Measurements from ENCODE around the gene PPP1R11.
A peak's percentile ranks its signal among the peaks of the same experiment; 100 is the strongest.
"Not testable (repeated sequence)": the region's sequence is repeated elsewhere in the genome, so short reads cannot be mapped to it uniquely, and the experiment has no call there.

The PPP1R11 gene

GRCh38 chr6:30066577-30067459 is at the start of gene PPP1R11:
TSS of gene PPP1R11 (plus strand) at chr6:30067198. CDS start at chr6:30067411, 213 bp downstream.
- DNase-seq: peak; percentile 93

DNA sequence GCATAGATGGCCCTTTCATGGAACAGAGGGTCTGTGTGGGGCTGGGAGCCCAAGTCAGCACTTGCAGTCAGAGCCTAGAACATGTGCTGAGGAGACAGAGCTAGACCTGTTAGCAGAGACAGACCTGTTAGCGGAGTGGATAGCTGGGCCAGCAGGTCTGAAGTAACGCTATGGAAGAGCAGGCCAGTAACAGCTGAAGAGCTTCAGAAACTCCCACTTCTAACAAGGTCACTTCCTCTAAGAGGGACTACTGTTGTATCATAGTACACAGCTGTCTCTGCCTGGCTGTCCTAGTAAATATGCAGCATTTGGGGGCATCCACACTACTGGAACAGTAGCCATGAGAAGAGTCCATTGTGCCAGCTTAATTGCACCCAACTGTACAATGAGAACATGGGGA is 47.2 kb upstream of the PPP1R11 start:
- no peak for DNase-seq

DNA sequence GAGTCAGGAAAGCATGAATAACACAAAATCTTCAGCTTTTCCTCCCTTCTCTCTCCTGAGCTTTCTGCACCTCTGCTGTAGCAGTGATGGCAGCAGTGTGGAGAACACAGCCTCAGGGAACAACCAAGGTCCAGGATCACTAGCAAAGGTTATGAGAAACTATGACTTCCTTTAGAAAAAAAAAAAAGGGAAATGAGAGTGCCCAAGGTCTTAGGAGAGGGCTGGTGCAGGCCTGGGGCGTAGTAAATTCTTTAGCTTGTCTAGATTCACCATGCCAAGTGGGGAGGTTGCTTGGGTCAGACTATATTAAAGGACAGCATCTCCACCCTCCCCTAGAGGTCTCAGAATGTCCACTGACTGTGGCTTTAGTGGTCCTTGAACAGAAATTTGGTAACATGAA is 46.4 kb upstream of the PPP1R11 start:
- no peak for DNase-seq

DNA sequence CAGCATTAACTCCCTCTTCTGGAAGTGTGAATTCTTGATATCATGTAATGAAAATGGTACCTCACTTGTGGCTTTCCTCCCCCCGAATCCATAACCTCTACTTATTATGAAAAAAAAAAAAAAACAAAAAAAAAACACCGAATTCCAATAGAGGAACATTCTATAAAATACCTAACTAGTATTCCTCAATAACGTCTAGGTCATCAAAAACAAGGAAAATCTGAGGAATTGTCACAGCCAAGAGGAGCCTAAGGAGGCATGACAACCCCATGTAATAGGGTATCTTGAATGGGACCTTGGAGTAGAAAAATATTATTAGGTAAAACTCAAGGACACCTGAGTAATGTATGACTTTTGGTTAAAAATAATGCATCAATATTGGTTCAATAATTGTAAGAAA is 44.8 kb upstream of the PPP1R11 start:
- no peak for DNase-seq

GRCh38 chr6:30022712-30023111 is 44.3 kb upstream of the PPP1R11 start:
- DNase-seq: not testable (repeated sequence)

DNA sequence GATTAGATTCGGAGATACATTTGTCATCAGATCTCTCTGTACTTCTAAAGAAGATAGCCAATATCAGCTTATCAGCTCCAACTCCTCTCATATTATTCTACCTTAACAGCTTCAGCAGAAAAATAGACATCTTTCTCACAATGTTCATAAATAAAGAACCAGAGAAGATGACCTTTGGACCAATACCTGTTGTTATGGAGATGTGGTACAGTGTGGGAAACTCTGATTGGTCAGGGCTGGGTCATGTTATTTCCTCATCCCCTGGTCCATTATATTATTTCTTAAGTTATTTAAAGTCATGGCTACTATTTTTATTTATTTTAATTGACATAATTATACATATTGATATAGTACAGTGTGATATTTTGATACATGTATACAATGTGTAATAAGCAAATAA is 41.8 kb upstream of the PPP1R11 start:
- DNase-seq: no peak

DNA sequence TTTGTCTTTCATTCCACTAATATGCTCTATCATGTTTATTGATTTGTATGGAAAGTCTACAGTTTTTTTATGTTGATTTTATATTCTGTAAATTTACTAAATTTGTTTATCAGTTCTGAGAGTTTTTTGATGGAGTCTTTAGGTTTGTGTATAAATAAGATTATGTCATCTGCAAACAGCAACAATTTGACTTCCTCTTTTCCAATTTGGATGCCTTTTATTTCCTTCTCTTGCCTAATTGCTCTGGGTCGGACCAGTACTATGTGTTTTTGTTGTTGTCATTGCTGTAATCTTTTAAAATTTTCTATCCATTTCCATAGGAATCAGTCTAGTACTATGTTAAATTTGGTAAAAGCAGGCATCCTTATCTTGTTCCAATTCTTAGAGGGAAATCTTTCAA is 37.4 kb upstream of the PPP1R11 start:
- DNase-seq: no peak

- DNase-seq: no peak
These were observed 35.6 kb upstream of the PPP1R11 start for GRCh38 chr6:30031381-30031780.

DNA sequence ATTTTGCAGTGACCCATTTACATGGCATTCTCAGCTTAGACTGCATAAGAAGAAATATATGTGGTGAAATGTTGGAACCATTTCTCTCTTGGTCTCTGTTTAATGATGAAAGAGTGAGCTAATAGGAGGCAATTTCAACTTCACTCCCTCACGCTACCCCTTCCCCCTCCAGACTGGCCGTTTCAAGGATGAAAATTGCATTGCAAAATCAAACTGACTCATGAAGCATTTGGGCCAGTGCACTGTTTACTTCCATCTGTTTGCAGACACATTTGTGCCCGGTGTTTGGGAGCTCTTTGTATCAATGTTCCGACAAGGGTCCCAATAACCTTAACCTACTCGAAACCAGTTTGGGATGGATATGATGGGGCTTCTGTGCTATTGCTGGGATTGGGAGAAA is 33.6 kb upstream of the PPP1R11 start:
- not testable (repeated sequence) for DNase-seq

GRCh38 chr6:30035784-30036183 is 31.2 kb upstream of the PPP1R11 start:
- DNase-seq: no peak

GRCh38 chr6:30037182-30037788 is 29.7 kb upstream of the PPP1R11 start:
- DNase-seq: no peak

- no peak for DNase-seq
These were observed 25.8 kb upstream of the PPP1R11 start for GRCh38 chr6:30041221-30041620.

GRCh38 chr6:30041821-30042220 is 25.2 kb upstream of the PPP1R11 start:
- DNase-seq: no peak

- DNase-seq: no peak
These were observed 24.5 kb upstream of the PPP1R11 start for GRCh38 chr6:30042476-30042875.

DNA sequence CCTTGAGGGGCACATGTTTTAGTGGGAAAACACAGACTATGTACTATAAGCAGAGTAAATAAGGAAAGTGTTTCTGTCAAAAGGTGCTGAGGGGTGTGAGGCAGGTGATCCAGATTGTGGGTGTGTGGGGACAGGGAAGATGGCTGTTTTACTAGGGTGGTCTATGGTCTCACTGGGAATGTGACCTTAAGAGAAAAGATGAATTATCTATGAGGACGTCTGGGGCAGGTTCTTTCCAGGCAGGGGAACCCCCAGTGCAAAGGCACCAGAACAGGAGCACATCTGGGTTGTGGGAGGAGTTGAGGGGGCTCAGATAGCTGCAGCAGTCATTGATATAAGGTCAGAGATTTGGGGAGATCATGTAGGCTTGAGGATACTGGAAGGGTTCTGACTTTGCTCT is 24.1 kb upstream of the PPP1R11 start:
- DNase-seq: no peak

DNA sequence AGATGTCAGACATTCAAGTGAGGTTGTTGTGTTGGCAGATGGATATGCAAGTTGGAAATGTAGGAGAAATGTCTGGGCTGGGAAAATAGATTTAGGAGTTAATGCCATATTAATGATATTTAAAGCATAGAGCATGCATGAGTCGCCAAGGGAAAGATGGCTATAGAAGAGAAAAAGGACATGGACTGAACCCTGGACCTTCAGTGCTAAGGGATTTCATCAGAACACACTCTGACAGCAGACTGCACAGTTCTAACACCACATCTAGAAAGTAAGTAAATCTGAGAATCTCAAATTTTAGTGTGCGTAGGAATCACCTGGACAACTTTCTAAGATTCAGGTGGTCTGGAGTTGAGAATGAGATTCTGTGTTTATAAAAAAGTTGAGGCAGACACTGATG is 23.3 kb upstream of the PPP1R11 start:
- DNase-seq: no peak

- no peak for DNase-seq
These were observed 22.4 kb upstream of the PPP1R11 start for GRCh38 chr6:30044630-30045029.

- DNase-seq: no peak
These were observed 19.8 kb upstream of the PPP1R11 start for GRCh38 chr6:30047220-30047619.

DNA sequence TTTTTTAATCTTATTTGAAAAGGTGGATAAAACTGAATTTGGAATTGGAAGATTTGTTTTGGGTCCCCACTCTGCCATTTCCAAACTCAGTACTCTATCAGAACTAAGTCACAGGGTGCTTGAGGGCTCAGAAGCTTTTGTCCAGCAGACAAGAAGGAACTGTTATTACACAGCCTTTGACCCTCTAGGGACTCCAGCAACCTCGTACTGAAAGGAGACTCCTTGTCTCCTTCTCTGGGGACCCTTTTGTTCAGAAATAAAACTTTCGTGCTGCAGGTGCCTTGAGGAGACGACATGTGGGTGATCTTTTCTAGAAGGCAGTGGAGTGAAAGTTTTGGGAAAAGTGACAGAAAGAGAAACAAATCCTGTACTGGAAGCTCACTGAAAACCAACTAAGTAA is 13.3 kb upstream of the PPP1R11 start:
- DNase-seq: no peak

DNA sequence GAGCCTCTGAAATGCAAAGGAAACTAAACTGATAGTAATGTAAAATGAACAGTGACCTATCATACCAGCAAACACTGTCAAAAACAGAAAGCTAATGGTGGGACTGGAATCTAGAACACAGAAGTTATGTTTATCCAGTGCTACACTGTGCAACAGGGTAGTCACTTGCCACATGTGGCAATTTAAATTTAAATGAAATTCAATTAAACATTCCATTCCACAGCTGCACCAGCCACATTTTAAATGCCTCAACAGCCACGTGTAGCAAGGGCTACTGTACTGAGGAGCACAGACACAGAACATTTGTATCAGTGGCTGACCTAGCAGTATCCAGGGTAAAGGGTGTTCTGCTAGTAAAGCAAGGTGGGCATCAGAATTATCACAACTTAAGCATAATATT is 11.5 kb upstream of the PPP1R11 start:
- no peak for DNase-seq

DNA sequence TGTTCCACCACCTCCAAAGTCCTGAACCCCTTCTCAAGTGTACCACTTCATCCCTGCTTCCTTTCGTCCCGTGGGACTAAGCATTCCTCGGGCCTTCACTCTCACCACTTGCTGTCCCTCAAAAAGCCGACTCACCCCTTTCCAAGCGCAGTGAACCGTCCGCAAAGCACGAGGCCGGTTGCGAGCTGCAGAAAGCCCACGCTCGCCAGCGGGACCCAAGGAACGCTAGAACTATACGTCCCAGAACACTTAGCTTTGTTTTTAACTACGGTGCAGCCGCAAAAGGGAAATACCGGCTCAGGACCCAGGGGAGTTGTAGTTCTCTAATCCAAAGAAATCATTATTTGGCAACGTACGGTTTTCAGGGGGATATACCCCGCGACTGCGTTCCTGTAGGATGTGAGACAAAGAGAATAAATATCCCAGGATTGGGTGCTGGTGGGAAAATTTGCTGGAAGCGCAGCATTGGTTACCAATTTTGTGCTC is 6.3 kb upstream of the PPP1R11 start:
- DNase-seq: no peak

DNA sequence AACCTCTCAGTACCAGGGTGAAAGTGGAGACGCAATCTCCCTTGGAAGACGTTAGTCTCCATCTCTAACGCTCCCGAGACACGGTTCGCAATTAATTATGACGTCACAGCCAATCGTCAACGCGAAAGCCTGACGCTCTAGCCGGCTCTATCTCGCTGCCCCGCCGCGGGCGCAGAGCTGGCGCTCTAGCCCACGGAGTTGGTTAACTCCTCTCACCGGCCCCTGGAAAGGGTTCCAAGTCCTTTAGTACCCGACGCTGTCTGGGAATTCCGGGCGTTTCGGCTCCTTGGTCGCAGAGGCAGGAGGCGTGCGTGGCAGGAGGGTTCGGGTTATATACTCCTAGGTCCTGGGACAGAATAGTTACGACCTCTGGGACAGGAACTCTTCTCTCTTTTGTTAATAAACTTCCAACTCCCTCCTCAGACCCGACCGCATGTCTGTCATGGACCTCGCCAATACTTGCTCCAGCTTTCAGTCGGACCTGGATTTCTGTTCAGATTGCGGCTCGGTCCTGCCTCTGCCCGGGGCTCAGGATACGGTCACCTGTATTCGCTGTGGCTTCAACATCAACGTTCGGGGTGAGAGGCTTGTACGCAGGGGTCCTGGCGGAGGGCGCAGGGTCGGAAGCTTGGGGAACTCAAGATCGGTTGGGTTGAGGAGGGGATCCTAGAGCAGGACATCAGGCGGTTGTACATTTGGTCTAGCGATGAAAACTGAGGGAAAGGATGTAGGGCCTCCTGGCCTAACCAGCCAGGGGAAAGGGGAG is 5.7 kb upstream of the PPP1R11 start, which contains the start of gene POLR1H:
Gene POLR1H (plus strand): TSS at position 174 of the 766 bp plus-strand sequence. CDS start 260 bp downstream, at position 434.
- DNase-seq: peak; percentile 77

GRCh38 chr6:30061858-30062458 is 5.0 kb upstream of the PPP1R11 start:
- DNase-seq: no peak

Data from NCI-H524 treated with DMSO at 0.1 percent for 48 hours (cell line).